ENCODE data around the gene LEKR1.
"Not testable (repeated sequence)": the region's sequence is repeated elsewhere in the genome, so short reads cannot be mapped to it uniquely, and the experiment has no call there.

Gene LEKR1

DNA sequence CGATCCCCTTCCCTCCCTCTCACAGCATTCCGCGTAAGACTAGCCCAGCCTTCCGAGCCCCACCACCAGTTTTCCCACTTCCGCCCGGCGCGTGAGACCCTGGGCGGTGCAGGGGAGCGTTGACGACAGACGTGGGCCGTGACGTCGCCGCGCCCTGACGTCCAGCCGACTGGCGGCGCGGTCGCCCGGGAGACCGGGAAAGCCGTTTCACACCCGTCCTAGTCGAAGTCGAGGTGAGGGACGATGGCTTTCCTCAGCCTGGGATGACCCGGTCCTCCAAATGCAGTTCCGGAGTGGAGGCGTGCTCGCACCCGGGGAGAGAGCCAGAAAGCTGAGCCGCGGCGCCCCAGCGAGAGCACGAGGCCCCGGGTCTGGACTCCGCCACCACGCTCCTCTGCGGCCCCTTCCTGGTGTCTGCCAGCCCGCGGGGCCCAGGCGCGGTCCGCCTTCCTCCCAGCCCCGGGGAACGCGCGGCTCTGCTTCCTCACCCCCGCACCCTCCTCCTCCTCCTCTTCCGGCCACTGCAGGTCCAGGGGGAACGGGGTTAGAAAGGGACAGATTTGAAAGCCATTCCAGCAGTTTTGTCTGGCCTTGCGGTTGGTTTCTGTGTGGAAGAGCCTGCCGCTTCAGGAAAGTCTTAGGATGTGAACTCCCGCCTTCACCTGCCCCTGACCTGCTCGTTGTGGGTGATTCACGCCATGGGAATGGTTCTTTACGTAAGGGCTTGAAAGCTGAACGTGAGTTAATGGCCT lies at the start of gene LEKR1:
Gene LEKR1 (plus strand): TSS at position 210 of the 752 bp plus-strand sequence. CDS start 2,977 bp downstream, outside the sequence.
- peak; percentile 58 for DNase-seq (ENCODE audit: low read depth)

DNA sequence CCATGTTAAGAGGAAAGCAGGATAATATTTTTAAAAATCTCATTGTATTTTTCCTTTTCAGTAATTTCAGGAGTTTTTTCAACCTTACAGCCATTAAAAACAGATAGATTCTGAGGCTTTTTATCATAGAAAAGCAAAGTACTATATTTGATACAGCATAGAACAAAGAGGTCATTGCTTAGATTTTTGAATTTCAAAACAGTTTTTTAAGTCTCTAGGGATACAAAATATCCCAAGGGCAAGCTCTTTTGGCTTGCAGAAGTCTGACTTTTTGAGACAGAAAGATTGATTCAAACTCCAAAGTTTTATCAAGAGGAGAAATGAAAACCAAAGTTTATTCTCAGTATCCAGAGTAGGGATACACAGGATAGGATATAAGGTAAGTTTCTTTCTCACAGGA lies 49.3 kb upstream of the LEKR1 start:
- DNase-seq (ENCODE audit: low read depth), result no peak

GRCh38 chr3:156781310-156782230 lies 44.6 kb upstream of the LEKR1 start:
- DNase-seq (ENCODE audit: low read depth), result no peak

DNA sequence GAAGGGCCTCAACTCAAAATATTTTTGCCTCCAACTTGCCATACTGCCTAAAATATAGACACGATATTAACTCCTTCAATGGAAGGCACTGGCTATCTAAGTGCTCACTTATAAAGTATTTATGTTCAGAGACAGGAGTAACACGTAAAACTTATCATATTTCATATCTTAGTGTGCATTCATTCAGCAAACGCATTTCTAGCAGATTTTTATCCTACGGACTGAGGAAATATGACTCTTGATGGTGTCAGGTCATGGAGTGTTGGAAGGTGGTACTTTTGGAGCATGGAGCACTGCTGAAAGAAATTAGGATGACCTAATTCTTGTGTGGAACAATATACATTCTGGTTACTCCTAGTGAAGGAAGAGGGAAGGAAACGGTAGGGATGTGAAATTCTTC lies 43.8 kb upstream of the LEKR1 start:
- DNase-seq (ENCODE audit: low read depth), result no peak

DNA sequence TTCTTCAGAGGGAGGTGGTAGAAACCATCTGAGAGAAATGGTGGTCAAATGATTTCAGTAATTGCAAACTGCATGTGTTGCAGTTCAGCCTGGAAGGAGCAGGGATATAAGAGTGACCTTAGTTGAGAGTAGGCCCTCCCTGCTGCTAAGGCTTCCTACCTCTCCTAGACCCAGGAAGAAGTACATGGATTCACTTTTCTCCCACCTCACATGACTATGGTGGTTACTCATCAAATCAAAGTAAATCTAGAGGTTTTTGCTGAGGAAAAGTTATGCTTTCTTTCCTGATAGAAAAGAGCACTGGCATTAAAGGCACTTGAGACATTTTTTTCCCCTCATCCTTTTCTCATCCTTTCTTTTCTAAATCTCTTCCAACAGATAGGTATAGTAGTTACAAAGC lies 43.2 kb upstream of the LEKR1 start:
- DNase-seq (ENCODE audit: low read depth), result no peak

DNA sequence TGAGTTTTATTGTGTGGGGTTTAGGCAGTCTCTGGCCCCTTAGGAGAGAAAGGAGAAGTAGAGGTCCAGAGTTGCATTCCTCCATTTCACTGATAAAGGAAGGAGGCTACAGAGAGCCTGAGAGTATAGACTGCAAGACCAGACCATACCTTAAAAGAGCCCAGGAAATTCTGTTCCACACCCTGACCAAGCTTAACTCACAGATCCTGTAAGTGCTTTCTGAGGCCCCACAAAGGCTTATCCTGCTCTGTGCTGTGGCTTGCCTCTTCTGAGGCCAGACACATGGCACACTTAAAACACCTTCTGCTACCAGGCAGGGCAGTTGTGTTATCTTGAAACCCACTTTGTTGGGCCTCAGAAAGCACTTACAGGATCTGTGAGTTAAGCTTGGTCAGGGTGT lies 39.2 kb upstream of the LEKR1 start:
- DNase-seq (ENCODE audit: low read depth), result no peak

DNA sequence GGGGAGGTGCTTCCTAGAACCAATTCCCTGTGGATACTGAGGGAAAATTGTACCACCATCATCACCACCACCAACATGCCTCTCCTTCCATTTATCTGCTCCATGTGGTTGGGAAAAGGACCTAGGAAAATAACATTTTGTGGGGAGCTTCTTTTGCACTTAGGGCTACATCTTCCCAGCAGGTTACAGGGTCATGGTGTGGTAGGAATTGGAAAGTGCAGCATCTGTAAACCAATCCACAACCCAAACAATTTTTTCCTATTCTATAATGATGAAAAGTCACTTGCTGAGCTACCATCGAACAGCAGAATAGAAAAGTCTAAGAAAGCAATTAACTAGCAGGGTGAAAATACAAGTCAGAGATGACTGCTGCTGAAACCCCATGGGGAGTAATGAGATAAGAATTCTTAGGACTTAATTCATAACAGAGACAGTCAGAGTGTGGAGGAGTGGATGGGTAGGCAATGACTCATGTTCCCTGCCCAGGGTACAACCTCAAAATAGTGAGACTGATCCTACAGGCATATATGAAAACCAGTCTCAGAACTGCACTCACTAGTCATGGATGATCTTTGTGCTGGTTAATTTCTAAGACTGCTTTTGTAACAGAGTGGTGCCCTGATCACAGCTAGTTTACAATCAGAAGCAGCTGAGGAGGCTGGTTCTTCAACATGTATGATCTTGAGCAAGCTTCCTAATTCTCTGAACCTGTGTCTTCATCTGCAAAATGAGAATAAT lies 38.1 kb upstream of the LEKR1 start:
- DNase-seq (ENCODE audit: low read depth), result no peak

DNA sequence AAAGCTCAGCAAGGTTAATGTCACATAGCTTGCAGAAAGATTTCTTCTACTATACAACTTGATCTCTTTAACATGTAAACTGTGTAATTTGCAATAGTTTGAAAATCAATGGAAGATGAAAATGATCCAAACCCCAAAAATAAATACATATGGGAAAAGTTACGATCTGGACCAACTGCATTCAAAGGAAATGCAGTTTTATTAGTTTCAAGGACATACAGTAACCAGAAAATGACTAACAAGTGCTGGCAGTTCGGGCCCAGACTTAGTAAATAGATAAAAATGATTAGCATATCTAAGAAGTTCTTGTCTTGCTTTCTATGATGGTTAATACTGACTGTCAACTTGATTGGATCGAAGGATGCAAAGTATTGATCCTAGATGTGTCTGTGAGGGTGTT lies 37.3 kb upstream of the LEKR1 start:
- no peak for DNase-seq (ENCODE audit: low read depth)

GRCh38 chr3:156790156-156790555 lies 36.0 kb upstream of the LEKR1 start:
- DNase-seq (ENCODE audit: low read depth), result no peak

DNA sequence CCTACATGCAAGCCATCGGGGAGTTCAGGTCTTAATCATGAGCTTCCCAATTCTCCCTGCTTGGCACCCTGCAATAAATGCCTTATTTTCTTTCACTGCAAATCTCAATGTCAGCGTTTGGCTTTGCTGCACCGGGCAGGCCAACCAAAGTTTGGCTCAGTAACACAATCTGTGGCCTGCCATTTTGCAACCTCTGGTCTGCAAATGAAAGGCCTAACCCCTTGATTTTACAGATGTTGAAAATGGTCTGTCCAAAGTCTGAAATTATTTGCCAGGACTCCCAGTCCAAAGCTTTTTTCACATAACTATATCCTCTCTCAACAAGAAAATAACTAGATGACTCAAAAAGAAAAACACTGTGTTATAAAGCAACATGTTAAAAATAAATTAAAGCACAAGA lies 34.0 kb upstream of the LEKR1 start:
- DNase-seq (ENCODE audit: low read depth), result no peak

GRCh38 chr3:156792536-156792935 lies 33.6 kb upstream of the LEKR1 start:
- no peak for DNase-seq (ENCODE audit: low read depth)

DNA sequence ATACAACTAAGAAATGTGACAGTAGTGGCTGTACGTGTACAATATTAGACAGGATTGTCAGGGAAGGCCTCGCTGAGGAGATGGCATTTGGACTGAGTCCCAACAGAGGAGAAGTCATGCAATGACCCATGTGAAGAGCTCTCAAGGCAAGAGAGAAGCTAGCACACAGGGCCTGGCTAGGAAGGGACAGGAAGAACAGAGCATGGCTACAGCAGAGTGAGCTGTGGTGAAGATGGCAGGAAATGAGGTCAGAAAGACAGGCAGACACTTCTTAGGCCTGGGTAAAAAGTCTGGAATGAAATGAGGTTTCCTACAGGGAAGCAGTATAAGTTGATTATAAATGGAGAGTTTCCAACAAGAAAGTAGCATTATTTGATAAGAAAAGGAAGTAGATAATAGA lies 33.2 kb upstream of the LEKR1 start:
- DNase-seq (ENCODE audit: low read depth), result no peak

DNA sequence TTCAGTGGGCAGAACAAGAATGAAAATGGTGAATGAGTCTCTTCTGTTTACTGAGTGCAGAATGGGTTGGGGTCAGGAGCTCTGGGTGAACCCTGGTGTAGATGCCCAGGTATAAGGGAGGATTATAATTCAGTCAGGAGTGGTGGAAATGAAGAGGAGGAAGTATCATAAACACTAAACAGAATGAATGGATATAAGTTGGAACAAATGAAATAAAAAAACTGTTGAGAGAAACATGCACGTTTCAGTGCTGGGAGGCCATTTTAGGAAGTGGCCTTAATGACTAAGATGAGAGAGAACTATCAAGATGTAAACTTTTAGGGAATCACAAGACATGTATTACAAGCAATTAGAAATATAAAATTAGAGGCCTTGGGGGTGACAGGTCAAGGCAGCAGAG lies 32.8 kb upstream of the LEKR1 start:
- DNase-seq (ENCODE audit: low read depth), result no peak

- no peak for DNase-seq (ENCODE audit: low read depth)
Observed at GRCh38 chr3:156793851-156794250, 32.3 kb upstream of the LEKR1 start.

DNA sequence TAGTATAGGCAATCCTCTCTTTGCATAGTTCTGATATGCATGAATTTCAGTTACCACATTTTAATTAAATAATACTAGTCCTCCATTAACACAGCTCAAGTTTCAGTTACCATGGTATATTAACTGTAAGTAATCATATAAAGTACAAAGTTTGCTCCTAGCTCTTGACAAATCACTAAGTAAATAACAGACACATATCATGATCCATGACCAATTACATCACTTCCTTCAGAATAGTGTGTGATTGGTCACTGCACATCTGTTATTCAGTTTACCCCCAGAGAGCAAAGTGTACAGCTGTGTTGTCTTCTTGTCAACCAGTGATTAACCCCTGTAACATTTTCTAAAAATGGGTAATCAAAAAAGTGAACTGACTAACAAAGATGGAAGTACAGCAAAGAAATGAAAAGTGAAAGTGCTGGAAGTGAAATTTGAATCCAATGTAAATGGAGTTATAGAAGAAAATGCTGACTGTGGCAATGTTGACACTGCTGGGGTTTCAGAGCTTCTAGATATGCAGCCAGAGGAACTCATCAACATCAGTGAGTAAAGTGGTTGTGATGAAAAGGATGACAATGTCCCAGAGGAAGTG lies 30.2 kb upstream of the LEKR1 start:
- DNase-seq (ENCODE audit: low read depth), result no peak

DNA sequence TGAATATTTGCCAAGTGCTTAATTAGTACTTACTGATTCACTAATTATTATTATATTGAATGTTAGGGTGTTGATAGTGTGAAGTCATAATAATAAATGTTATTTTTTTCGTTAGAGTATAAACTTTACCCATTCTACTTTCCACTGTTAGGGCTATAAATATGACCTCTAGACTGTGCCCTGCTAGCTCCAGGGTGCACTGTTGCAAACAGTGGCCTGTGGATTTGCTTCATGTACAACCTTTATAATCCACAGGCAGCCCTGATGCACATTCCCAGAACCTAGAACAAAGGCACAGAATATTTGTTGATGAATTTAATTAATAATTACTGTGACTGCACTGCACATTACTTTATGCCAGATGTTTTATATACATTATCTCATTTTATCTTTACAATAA lies 28.8 kb upstream of the LEKR1 start:
- DNase-seq (ENCODE audit: low read depth), result no peak

GRCh38 chr3:156800287-156800686 lies 25.9 kb upstream of the LEKR1 start:
- not testable (repeated sequence) for DNase-seq (ENCODE audit: low read depth)

DNA sequence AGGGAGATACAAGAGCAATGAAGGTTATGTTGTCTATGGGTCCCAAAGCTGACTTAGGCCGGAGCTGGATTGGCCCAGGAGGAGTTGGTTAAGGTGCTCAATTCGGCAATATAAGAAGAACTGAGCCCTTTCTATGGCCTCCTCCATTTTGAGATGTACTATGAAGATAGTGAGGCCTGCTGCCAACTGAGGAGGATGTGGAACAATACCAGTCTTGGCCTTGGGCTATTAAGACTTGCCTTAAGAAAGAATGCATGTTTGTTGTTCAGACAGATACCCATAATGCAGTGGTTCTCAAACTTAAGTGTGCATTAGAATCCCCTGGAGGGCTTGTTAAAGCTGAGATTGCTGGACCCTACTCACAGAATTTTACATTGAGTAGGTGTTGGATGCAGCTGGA lies 24.4 kb upstream of the LEKR1 start:
- DNase-seq (ENCODE audit: low read depth), result no peak

GRCh38 chr3:156802821-156803606 lies 23.1 kb upstream of the LEKR1 start:
- no peak for DNase-seq (ENCODE audit: low read depth)

DNA sequence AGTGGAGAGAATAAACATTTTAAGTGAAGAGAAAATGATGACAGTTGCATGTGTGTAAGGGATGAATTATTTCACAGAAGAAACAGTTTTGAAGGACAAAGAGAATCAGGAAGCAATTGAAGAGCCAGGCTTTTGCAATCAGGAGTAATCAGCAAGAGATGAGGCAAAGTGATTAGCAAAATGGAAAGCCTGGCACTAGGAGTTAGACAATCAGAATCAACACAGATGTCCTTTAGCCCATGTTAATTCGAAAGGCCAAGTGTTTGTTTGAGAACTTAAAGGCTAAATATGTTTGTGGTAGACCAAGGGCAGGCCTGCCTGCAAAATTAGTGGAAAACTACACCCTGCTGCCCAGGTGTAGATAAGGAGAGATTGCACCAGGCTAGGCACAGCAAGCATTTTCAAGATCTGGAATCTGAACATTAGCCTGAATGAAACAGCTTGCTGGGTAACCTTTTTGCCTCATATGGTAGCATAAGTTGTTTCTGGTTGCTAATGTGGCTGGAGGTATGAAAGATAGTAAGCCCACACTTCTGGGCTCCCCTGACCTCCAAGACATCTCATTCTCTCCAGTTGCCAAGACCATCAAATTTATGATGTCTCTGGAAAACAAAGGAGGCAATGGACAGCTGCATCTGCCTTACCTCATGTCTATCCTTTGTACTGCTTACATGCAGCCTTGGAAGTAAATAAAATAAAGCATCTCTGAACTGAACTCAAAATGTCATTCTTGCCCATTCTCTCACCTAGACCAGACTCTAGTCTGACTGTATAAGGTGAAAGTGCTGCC lies 22.0 kb upstream of the LEKR1 start:
- DNase-seq (ENCODE audit: low read depth), result no peak

GRCh38 chr3:156806698-156807097 lies 19.5 kb upstream of the LEKR1 start:
- DNase-seq (ENCODE audit: low read depth), result no peak
